WI38 (cell line): ENCODE measurements around the gene HOXA9.

ENCODE experiments used
- H3K4me3 ChIP-seq: 2 replicates; pipeline ENCODE4 v1.5.1; 2011; ENCODE audit warnings: low read depth, mild to moderate bottlenecking, control low read depth, low read length
- CTCF ChIP-seq: IDR thresholded peaks from 2 replicates; pipeline ENCODE4 v1.5.1; 2012; ENCODE audit warnings: low read depth, mild to moderate bottlenecking, control low read depth, low read length

The HOXA9 gene

GRCh38 chr7:27185854-27186667 is 20.7 kb upstream of the HOXA9 start:
- TF ChIP-seq CTCF = no peak
- no peak overlapping the region for H3K4me3 ChIP-seq

- TF ChIP-seq CTCF = no peak
- peak within 1 kb of the TSS; percentile 50 for H3K4me3 ChIP-seq
These were observed 19.9 kb upstream of the HOXA9 start, which contains the start of gene HOXA11 for GRCh38 chr7:27185013-27185853. Gene HOXA11 (minus strand): TSS chr7:27185232. CDS start chr7:27185144, 88 bp downstream.

GRCh38 chr7:27184337-27185012 is 19.1 kb upstream of the HOXA9 start:
- peak overlapping the region; percentile 50 for H3K4me3 ChIP-seq
- no peak for TF ChIP-seq CTCF

GRCh38 chr7:27183682-27184336 is 18.5 kb upstream of the HOXA9 start:
- TF ChIP-seq CTCF = no peak
- H3K4me3 ChIP-seq = peak overlapping the region; percentile 50

GRCh38 chr7:27182861-27183681 is 17.7 kb upstream of the HOXA9 start:
- TF ChIP-seq CTCF = no peak
- H3K4me3 ChIP-seq = no peak overlapping the region

GRCh38 chr7:27182285-27182841 is 17.0 kb upstream of the HOXA9 start:
- no peak for TF ChIP-seq CTCF
- no peak overlapping the region for H3K4me3 ChIP-seq
